GM12865 (cell line): Measurements from ENCODE around the gene TMEM119.

Experiments
- DNase-seq: peaks from one replicate; pipeline ENCODE4 v3.0.0; 2010; ENCODE audit warnings: low read depth
- H3K4me3 ChIP-seq: 2 replicates; pipeline ENCODE4 v1.5.1; 2011; ENCODE audit warnings: mild to moderate bottlenecking, low read depth, low read length, control low read depth
- CTCF ChIP-seq: IDR thresholded peaks from 2 replicates; pipeline ENCODE4 v1.5.1; 2011; ENCODE audit warnings: low read length, control low read depth, low read depth, inconsistent platforms; ENCODE audit not compliant: insufficient read depth; ENCODE audit errors: missing control alignments

The TMEM119 gene

GRCh38 chr12:108607981-108608600 is 10.2 kb upstream of the TMEM119 start:
- no peak for TF ChIP-seq CTCF
- DNase-seq = no peak
- H3K4me3 ChIP-seq = no peak overlapping the region

DNA sequence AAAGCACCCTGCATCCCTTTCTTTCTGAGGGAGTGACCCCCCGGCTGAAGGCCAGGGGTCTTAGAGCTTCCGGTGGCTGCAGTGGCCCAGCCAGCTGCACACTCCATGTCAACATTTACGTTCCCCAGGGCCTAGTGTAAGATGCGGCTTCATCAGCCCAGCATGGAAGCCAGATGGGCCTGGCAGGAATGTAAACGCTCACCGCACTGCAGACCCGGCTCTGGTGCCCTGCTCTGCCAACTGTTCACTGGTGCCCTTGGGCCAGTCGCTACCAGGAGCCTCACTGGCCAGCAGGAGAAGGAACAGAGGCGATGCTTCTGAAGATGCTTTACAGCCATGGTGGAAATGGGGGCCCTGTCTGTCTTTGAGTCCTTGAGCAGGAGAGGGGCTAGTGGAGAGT is 8.6 kb upstream of the TMEM119 start:
- TF ChIP-seq CTCF = no peak
- DNase-seq = no peak
- no peak overlapping the region for H3K4me3 ChIP-seq

- TF ChIP-seq CTCF = no peak
Measured at GRCh38 chr12:108605690-108606406, 8.0 kb upstream of the TMEM119 start.

GRCh38 chr12:108605000-108605689 is 7.3 kb upstream of the TMEM119 start:
- no peak for TF ChIP-seq CTCF
- H3K4me3 ChIP-seq = no peak overlapping the region
- no peak for DNase-seq

More at GRCh38 chr12:108605690-108606406, 8.0 kb upstream of the TMEM119 start:
- DNase-seq = no peak
- H3K4me3 ChIP-seq = no peak overlapping the region

DNA sequence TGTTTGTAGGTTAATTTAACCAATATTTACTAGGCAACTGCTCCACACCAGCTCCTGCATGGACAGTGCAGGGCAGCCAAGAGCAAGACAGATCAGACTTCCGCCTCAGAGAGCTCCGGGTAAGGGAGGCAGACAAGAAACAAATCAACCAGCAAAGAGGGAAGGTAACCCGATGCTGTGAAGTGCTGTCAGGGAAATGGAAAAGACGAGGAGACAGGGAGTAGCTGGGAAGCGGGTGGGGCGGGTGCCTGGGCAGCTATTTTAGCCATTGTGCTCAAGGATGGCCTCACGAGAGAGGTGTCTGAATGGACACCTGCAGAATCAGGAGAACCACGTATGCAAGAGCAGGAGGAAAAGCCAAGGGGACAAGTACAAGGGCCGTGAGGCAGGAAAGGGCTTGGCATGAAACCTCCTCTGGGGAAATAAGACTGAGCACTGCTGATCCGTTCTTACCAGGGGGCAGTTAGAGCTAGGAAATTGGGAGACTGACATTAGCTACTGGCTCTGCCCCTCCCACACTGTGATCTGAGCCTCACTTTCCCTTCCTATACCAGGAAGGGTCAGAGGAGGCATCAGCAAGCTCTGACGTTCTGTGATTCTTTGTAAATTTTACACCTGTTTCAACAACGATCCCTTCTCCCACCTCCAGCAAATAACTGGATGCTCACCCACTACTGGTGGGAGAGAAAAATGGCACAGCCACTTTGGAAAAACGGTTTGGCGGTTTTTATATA is 6.5 kb upstream of the TMEM119 start:
- no peak for DNase-seq
- TF ChIP-seq CTCF = no peak
- no peak overlapping the region for H3K4me3 ChIP-seq

DNA sequence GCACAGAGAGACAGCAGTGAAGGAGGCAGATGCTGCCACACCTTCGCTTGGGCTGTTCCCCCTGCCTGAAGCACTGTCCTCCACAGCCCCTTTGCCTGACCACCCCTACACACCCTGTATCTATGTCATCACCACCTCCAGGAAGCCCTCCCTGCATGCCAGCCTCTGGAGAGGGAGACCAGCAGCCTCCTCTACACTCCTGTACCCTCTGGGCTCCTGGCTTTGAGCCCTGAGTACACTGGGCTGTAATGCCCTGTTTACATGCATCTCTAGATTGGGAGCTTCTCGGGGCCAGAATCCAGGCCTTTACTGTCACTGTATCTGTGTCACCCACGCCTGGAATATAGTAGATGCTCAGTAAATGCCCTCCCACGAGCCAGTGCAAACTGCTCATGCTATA is 5.9 kb upstream of the TMEM119 start:
- TF ChIP-seq CTCF = no peak
- DNase-seq = no peak
- no peak overlapping the region for H3K4me3 ChIP-seq
